Measurements from ENCODE around the gene FAM217A.

GRCh38 chr6:4032475-4032874 lies 46.5 kb downstream of the FAM217A start:
- TF ChIP-seq BACH1 (IDR thresholded peaks at IDR 0.05; ENCODE audit: borderline replicate concordance) (no peak), JUND (IDR thresholded peaks at IDR 0.05; ENCODE audit: low read depth, low read length) (no peak)

Measured in GM12878 (cell line).